Sigmoid colon (tissue), 3 donors: ENCODE measurements around the gene SLC25A27.

Experiments used
- POLR2A ChIP-seq, 2 donors: fragments of 450-650 bp; IDR thresholded peaks; one replicate each; pipeline ENCODE4 v1.6.1; 2016; ENCODE audit warnings: antibody characterized with exemption in 2 of 2, mild to moderate bottlenecking in 2 of 2, moderate library complexity in 2 of 2
- TF ChIP-seq, protein P1 (sequence below), 4 experiments: fragments of 450-650 bp in 3 of 4; fragments of 200-600 bp in 1 of 4; IDR thresholded peaks; one replicate each; pipeline ENCODE4 v1.5.1; 2016 to 2019; ENCODE audit warnings: antibody characterized with exemption in 4 of 4, mild to moderate bottlenecking in 3 of 4, moderate library complexity in 2 of 4

DNA sequence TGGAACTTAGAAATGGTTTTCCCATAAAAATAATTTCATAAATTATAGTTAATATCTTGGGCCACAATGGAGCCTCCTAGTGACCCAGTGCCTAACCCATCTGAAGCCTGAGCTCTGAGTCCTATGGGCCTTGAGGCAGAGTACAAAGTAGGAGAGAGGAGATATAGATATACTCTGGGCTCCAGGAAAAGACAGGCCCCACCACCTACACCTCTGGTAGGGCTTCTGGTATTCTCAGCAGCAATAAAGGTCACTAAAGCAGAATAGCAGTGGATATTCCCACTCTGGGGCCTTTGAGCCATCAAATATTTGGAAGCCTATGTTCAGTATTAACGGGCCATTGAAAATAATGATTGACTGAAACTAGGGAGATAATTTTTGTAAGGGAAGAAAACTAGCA is 24.3 kb upstream of the SLC25A27 start:
- TF ChIP-seq POLR2A (IDR thresholded peaks at IDR 0.05) = no peak
- TF ChIP-seq, protein P1, sequence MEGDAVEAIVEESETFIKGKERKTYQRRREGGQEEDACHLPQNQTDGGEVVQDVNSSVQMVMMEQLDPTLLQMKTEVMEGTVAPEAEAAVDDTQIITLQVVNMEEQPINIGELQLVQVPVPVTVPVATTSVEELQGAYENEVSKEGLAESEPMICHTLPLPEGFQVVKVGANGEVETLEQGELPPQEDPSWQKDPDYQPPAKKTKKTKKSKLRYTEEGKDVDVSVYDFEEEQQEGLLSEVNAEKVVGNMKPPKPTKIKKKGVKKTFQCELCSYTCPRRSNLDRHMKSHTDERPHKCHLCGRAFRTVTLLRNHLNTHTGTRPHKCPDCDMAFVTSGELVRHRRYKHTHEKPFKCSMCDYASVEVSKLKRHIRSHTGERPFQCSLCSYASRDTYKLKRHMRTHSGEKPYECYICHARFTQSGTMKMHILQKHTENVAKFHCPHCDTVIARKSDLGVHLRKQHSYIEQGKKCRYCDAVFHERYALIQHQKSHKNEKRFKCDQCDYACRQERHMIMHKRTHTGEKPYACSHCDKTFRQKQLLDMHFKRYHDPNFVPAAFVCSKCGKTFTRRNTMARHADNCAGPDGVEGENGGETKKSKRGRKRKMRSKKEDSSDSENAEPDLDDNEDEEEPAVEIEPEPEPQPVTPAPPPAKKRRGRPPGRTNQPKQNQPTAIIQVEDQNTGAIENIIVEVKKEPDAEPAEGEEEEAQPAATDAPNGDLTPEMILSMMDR (IDR thresholded peaks at IDR 0.05) = no peak
